HG03175 (cell line): ENCODE data around the gene DKC1.
A peak's percentile ranks its signal among the peaks of the same experiment; 100 is the strongest.
"Not testable (repeated sequence)": the region's sequence is repeated elsewhere in the genome, so short reads cannot be mapped to it uniquely, and the experiment has no call there.

Experiments
- ATAC-seq: cut with Tn5 transposase; IDR thresholded peaks from one replicate; pipeline ENCODE4 v1.9.1; 2021; ENCODE audit warnings: mild to moderate bottlenecking, moderate library complexity; ENCODE audit not compliant: unreplicated experiment

The DKC1 gene

DNA sequence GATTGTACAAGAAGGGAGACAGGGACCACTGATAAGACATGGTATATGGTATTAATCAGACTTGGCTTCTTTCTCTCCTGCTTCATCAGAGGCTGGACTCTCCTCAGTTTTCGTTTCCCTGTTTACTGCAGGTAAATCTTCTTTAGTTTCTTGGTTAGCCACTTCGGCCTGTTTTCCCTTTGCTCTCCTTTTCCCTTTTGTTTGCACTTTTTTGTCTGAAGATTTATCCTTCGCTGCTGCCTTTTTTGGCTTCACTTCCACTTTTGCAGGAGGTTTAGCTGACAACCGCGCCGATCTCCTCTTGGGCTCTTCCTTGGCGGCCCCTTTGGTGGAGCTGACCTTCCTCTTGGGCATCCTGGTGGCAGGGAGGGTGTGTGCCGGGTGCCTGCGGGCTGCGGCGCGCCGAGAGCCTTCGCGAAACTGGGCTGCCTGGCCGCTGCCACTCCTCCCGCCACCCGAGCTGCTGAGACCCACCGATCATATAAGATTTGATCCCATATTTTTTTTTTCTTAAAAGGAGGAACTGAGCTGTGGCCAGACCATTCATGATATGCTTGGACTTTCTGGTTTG is 54.5 kb downstream of the DKC1 start:
- not testable (repeated sequence) for ATAC-seq

DNA sequence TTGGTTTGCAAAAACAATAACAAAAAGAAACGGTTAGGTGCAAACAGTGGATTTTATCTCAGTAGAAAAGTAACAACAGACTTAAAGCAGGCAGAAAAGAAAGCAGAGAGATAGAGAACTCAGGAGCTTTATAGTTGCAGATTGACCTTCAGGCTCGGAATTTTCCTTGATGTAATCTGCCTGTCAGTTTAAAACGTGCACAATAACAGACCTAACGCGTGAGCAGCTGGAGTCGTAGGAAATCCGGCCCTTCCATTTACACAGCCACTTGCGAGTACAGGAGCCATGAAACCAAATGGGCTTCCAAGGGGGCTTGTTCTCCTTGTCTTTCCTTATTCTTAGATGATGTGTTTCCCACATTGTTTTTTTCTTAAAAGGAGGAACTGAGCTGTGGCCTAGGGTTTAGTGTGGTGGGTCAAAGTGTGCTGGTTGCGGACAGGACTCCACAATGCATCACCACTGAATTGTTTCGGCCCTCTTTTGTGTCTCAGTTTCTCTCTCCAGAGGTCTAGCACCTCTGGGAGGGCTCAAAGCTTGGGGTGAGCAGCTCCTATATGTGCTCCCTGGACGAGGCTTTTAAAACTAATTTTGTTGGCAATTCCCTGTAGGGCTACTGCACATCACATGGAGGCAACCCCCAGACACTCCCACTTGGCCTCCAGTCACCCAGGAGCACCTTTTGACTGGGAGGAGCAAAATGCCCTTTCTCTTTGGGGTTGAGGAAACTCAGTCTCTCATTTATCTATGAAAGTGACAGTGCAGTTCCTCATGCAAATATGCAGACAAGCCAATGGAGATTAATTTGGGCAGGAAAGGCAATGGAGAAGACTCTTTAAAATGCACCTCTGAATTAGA is 56.5 kb downstream of the DKC1 start:
- ATAC-seq = no peak

DNA sequence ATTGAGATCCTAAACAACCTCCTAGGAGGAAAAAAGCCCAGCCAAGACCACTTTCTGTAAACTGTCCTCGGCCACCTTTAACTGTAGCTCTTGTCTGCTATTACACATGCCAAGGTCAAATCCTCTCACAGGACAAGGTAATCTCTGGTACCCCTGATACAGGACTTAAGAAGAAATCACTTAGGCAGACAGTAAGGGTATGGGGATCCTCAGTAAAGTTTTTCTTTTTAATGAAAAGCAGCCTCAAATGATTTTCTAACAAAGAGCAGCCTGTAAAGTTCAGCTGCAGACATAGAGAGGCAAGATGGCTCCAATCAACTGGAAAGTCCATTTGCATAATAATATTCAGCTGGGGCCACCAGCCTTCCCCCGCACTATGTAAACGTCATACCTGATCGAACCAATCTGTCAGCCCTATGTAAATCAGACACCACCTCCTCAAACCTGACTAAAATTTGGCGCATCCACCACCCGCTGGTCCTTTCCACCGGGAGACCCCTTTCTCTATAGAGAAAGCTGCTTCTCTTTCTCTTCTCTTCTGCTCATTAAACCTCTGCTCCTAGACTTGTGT is 57.2 kb downstream of the DKC1 start:
- ATAC-seq = peak; percentile 65

DNA sequence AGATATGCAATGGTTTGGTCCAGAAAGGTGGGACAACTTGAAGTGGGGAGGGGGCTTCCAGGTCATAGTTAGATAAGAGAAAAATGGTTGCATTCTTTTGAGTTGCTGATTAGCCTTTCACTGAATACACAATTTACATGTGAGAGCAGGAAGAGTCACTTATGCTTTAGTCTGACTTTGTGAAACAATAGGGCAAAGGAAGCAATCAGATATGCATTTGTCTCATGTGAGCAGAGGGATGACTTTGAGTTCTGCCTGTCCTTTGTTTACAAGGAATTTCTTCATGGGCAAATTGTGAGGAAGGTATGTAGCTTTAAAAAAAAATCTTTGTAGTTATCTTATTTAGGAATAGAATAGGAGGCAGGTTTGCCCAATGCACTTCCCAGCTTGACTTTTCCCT is 58.9 kb downstream of the DKC1 start:
- ATAC-seq = no peak

DNA sequence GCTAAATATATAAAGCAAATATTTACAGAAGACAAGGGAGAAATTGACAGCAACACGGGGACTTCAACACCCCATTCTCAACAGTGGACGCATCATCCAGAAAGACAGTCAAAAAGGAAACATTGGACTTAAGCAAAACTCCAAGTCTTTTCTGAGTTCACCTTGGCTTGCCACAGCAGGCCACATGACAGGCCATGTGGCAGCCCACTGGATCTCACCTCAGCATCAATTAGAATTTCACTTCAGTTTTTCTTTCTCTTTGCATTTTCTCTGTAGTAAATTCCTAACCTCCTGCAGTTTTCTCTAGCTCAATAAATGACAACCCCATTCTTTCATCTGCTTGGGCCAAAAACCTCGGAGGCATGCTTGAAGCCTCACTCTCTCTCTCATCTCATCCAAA is 59.4 kb downstream of the DKC1 start:
- no peak for ATAC-seq

DNA sequence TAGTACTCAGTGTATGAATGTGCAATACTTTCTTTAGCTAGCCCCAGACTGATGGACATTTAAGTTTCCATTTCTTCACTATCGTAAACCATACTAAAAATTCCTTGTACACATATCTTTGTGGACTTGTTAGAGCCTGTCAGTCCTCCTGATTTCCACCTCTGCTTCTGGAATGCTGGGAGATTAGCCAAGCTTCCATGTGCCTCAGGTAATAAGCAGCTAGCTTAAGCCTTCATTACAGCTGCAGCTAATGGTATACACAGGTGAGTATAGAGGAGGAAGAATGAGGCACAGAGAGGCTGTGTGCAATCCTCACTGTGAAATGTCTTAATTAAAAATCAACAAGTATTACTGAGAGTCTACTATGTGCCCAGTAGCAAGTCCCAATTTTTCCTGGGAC is 62.0 kb downstream of the DKC1 start:
- ATAC-seq = no peak

DNA sequence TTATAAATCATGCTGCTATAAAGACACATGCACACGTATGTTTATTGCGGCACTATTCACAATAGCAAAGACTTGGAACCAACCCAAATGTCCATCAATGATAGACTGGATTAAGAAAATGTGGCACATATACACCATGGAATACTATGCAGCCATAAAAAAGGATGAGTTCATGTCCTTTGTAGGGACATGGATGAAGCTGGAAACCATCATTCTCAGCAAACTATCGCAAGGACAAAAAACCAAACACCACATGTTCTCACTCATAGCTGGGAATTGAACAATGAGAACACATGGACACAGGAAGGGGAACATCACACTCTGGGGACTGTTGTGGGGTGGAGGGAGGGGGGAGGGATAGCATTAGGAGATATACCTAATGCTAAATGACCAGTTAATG is 62.9 kb downstream of the DKC1 start:
- ATAC-seq = not testable (repeated sequence)
